Measurements from ENCODE around the gene RAD51B. TPM values are rescaled to one million over a fixed set of nuclear protein-coding genes. Genes with fewer than 3 reads are reported as not detected.

The RAD51B gene
- total RNA-seq, 1 experiment from 2014 or later, result 10.8 TPM

DNA sequence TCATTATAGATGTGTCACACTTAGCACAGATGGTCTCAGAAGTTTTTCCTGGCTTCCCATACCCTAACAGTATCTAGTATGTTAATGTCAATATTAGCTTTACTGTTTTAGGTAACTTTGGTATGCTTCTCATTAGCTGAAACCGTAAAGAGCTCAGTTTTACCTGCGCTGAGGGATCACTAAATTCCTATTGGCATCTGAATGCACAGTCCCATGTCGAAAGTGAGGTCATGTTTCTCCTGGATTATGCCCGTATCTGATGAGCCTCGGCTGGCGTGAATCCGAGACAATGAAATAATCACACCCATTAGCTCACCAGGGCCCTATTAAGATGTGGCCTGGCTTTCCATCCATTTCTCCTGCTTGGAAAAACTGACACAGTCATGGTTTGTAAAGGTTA is 555.1 kb downstream of the RAD51B start:
- no peaks in the 10 kb centered on the region for H3K79me2 ChIP-seq (ENCODE audit: low read length)
- H3K27ac ChIP-seq (ENCODE audit: low read length), result no peak overlapping the region
- no peak overlapping the region for H3K4me3 ChIP-seq (ENCODE audit: low read length)
- no peaks in the 10 kb centered on the region for H3F3A ChIP-seq (ENCODE audit: low read length, unreplicated experiment)
- ATAC-seq (no peak), DNase-seq (no peak)
- no peak overlapping the region for H2AFZ ChIP-seq (ENCODE audit: low read length)
- ChIA-PET POLR2A (ENCODE audit: unreplicated experiment) (interaction anchor here (0.6 to 0.8 kb wide), 2 partner anchors 80 to 124 kb away, joined by 3 to 4 read pairs; no protein-coding TSS in a partner anchor), CTCF (interaction anchor here (0.7 to 1.5 kb wide), 2 partner anchors 11 to 115 kb away, joined by 3 read pairs; no protein-coding TSS in a partner anchor)
- no peaks in the 10 kb centered on the region for H3K27me3 ChIP-seq (ENCODE audit: low read length)
- H3K9me2 ChIP-seq (replicated peaks; ENCODE audit: low read length), result no peaks in the 10 kb centered on the region
- no peak overlapping the region for H3K4me2 ChIP-seq (ENCODE audit: low read length)
- TF ChIP-seq EZH2 (IDR thresholded peaks at IDR 0.05; ENCODE audit: low read length, unreplicated experiment) (no peak), EZH2phosphoT487 (IDR thresholded peaks at IDR 0.05; ENCODE audit: borderline replicate concordance, low read length) (no peak)
- TF ChIP-seq, protein P1, sequence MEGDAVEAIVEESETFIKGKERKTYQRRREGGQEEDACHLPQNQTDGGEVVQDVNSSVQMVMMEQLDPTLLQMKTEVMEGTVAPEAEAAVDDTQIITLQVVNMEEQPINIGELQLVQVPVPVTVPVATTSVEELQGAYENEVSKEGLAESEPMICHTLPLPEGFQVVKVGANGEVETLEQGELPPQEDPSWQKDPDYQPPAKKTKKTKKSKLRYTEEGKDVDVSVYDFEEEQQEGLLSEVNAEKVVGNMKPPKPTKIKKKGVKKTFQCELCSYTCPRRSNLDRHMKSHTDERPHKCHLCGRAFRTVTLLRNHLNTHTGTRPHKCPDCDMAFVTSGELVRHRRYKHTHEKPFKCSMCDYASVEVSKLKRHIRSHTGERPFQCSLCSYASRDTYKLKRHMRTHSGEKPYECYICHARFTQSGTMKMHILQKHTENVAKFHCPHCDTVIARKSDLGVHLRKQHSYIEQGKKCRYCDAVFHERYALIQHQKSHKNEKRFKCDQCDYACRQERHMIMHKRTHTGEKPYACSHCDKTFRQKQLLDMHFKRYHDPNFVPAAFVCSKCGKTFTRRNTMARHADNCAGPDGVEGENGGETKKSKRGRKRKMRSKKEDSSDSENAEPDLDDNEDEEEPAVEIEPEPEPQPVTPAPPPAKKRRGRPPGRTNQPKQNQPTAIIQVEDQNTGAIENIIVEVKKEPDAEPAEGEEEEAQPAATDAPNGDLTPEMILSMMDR (conservative IDR thresholded peaks at IDR 0.05; ENCODE audit: low read depth, low read length), result no peak
- no peaks in the 10 kb centered on the region for H4K20me1 ChIP-seq (ENCODE audit: low read length)
- no peaks in the 10 kb centered on the region for H3K36me3 ChIP-seq (ENCODE audit: low read depth, low read length)
- H3K9me3 ChIP-seq (ENCODE audit: low read length), result no peaks in the 10 kb centered on the region
- H3K9ac ChIP-seq (ENCODE audit: low read length), result no peak overlapping the region
- intact Hi-C loops (cut with micrococcal nuclease), result loop anchor here (5.0 kb wide), 1 partner anchor 207 kb away; no protein-coding TSS in a partner anchor
- BruUV-seq (replicated peaks), result no TSS peak
- peaks cover 14% of the 10 kb centered on the region for H3K4me1 ChIP-seq (ENCODE audit: insufficient read depth, low read length)

DNA sequence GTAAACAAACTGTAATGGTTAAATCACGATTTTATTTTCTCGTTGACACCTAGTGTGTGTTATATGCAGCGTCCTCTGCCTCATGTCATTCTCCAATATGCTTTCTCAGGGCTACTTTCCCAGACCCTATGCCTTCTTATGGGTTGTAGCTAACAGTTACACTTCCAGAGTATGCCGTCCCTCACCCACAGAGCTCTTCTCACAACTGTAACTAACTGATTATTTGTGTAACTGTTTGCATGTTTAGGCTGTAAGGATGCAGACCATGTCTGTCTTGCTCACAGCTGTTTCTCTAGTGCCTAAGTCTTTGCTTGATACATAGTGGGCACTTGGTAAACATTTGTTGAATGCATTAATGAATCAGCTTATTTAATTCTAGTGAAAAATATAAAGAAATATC is 555.8 kb downstream of the RAD51B start:
- Histone ChIP-seq H2AFZ (ENCODE audit: low read length) (no peak overlapping the region), H4K20me1 (ENCODE audit: low read length) (no peaks in the 10 kb centered on the region), H3K36me3 (ENCODE audit: low read depth, low read length) (no peaks in the 10 kb centered on the region), H3K4me3 (ENCODE audit: low read length) (no peak overlapping the region), H3K27ac (ENCODE audit: low read length) (no peak overlapping the region), H3K9me3 (ENCODE audit: low read length) (no peaks in the 10 kb centered on the region), H3K9ac (ENCODE audit: low read length) (no peak overlapping the region), H3F3A (ENCODE audit: low read length, unreplicated experiment) (no peaks in the 10 kb centered on the region), H3K4me1 (ENCODE audit: insufficient read depth, low read length) (peaks cover 19% of the 10 kb centered on the region), H3K9me2 (replicated peaks; ENCODE audit: low read length) (no peaks in the 10 kb centered on the region), H3K27me3 (ENCODE audit: low read length) (no peaks in the 10 kb centered on the region), H3K4me2 (ENCODE audit: low read length) (no peak overlapping the region), H3K79me2 (ENCODE audit: low read length) (no peaks in the 10 kb centered on the region)
- DNase-seq (no peak), ATAC-seq (no peak)
- intact Hi-C loops (cut with micrococcal nuclease), result loop anchor here (5.0 kb wide), 1 partner anchor 208 kb away; no protein-coding TSS in a partner anchor
- TF ChIP-seq EZH2phosphoT487 (IDR thresholded peaks at IDR 0.05; ENCODE audit: borderline replicate concordance, low read length) (no peak), EZH2 (IDR thresholded peaks at IDR 0.05; ENCODE audit: low read length, unreplicated experiment) (no peak)
- TF ChIP-seq, protein P1 (conservative IDR thresholded peaks at IDR 0.05; ENCODE audit: low read depth, low read length), result no peak
- ChIA-PET POLR2A (ENCODE audit: unreplicated experiment) (interaction anchor here (0.7 kb wide), 1 partner anchor 411 kb away, joined by 3 read pairs; no protein-coding TSS in a partner anchor), CTCF (interaction anchor here (0.6 to 1.5 kb wide), 3 partner anchors 12 to 431 kb away, joined by 3 to 7 read pairs (median 6); no protein-coding TSS in a partner anchor)
- BruUV-seq (replicated peaks), result no TSS peak

DNA sequence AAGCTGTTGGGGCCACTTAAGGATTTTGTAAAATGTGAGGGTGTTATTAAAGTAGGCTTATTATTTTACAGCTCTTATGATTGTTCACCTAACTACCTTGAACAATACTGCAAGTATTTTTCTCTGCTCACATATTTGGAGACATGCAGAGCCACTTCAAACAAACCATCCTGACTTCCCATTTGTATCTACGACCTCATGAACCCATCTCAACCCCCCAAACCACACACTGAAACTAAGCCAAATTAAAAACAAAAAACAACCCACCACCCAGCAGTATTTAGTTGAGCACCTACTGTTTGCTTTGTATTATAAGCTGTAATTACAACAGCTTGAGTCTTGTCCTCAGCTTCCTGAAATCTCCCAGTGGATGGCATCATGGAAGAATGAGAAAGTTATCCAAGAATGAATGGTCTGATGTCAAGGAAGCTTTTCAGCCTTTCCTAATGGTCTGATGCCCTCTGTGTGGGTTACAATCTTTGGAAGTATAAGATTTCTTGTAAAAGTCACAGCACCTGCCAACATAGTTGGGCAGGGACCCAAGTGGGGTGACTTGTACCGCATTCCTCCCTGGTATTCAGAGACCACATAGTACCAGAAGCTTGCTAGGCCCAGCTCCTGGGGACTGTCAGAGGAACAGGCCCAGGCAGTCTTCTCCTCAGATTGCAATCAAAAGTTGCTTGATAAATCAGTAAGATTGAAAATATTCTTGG is 556.6 kb downstream of the RAD51B start:
- Histone ChIP-seq H3F3A (ENCODE audit: low read length, unreplicated experiment) (no peaks in the 10 kb centered on the region), H3K9ac (ENCODE audit: low read length) (no peak overlapping the region), H3K4me3 (ENCODE audit: low read length) (no peak overlapping the region), H3K4me2 (ENCODE audit: low read length) (no peak overlapping the region), H3K27ac (ENCODE audit: low read length) (no peak overlapping the region), H2AFZ (ENCODE audit: low read length) (no peak overlapping the region), H3K9me2 (replicated peaks; ENCODE audit: low read length) (no peaks in the 10 kb centered on the region), H3K9me3 (ENCODE audit: low read length) (no peaks in the 10 kb centered on the region), H4K20me1 (ENCODE audit: low read length) (no peaks in the 10 kb centered on the region), H3K27me3 (ENCODE audit: low read length) (no peaks in the 10 kb centered on the region), H3K79me2 (ENCODE audit: low read length) (no peaks in the 10 kb centered on the region), H3K36me3 (ENCODE audit: low read depth, low read length) (no peaks in the 10 kb centered on the region), H3K4me1 (ENCODE audit: insufficient read depth, low read length) (peaks cover 27% of the 10 kb centered on the region)
- DNase-seq (peak; percentile 70), ATAC-seq (no peak)
- no TSS peak for BruUV-seq (replicated peaks)
- ChIA-PET POLR2A (ENCODE audit: unreplicated experiment) (no interaction called here), CTCF (interaction anchor here (0.6 kb wide), 2 partner anchors 103 to 126 kb away, joined by 3 read pairs; no protein-coding TSS in a partner anchor)
- TF ChIP-seq EZH2phosphoT487 (IDR thresholded peaks at IDR 0.05; ENCODE audit: borderline replicate concordance, low read length), result no peak
- TF ChIP-seq, protein P1 (conservative IDR thresholded peaks at IDR 0.05; ENCODE audit: low read depth, low read length), result no peak
- no peak for TF ChIP-seq EZH2 (IDR thresholded peaks at IDR 0.05; ENCODE audit: low read length, unreplicated experiment)
- intact Hi-C loops (cut with micrococcal nuclease), result loop anchor here (5.0 kb wide), 1 partner anchor 209 kb away; no protein-coding TSS in a partner anchor

Data from PC-3 (cell line).